GM18520 (cell line): Measurements from ENCODE around the gene MEMO1.
"Not testable (repeated sequence)": the region's sequence is repeated elsewhere in the genome, so short reads cannot be mapped to it uniquely, and the experiment has no call there.

Experiments
- ATAC-seq: cut with Tn5 transposase; IDR thresholded peaks from one replicate; pipeline ENCODE4 v1.9.1; 2021; ENCODE audit not compliant: unreplicated experiment

Gene MEMO1

GRCh38 chr2:32010670-32011484 lies at the start of gene MEMO1:
Gene MEMO1 (minus strand): TSS chr2:32011008. CDS start chr2:32010247, 761 bp downstream.
- peak; percentile 58 for ATAC-seq

GRCh38 chr2:32060266-32060665 lies 49.5 kb upstream of the MEMO1 start:
- no peak for ATAC-seq

GRCh38 chr2:32058130-32058529 lies 47.3 kb upstream of the MEMO1 start:
- ATAC-seq, result no peak

- not testable (repeated sequence) for ATAC-seq
Observed at GRCh38 chr2:32054583-32054982, 43.8 kb upstream of the MEMO1 start.

- ATAC-seq, result no peak
Observed at GRCh38 chr2:32051836-32052439, 41.1 kb upstream of the MEMO1 start.

- no peak for ATAC-seq
Observed at GRCh38 chr2:32043561-32043960, 32.8 kb upstream of the MEMO1 start.

GRCh38 chr2:32039447-32040219 lies 28.8 kb upstream of the MEMO1 start, which contains the start of gene DPY30:
Gene DPY30 (minus strand): TSS chr2:32039805. CDS start chr2:32039456, 349 bp downstream.
- peak; percentile 84 for ATAC-seq

- ATAC-seq, result not testable (repeated sequence)
Observed at GRCh38 chr2:32034198-32034887, 23.5 kb upstream of the MEMO1 start.

- ATAC-seq, result not testable (repeated sequence)
Observed at GRCh38 chr2:32018789-32019482, 8.1 kb upstream of the MEMO1 start.

- ATAC-seq, result no peak
Observed at GRCh38 chr2:32012872-32013271, 2.1 kb upstream of the MEMO1 start.

- ATAC-seq, result no peak
Observed at GRCh38 chr2:32011485-32011960, 715 bp upstream of the MEMO1 start.

- ATAC-seq, result peak; percentile 20
Observed at GRCh38 chr2:32010280-32010669, 533 bp downstream of the MEMO1 start.

GRCh38 chr2:32009516-32010256 lies 1.1 kb downstream of the MEMO1 start:
- ATAC-seq, result peak; percentile 20

GRCh38 chr2:32008805-32009515 lies 1.8 kb downstream of the MEMO1 start:
- no peak for ATAC-seq

GRCh38 chr2:32007121-32007391 lies 3.8 kb downstream of the MEMO1 start:
- no peak for ATAC-seq

GRCh38 chr2:32005371-32005976 lies 5.3 kb downstream of the MEMO1 start:
- ATAC-seq, result no peak

GRCh38 chr2:32003791-32004190 lies 7.0 kb downstream of the MEMO1 start:
- no peak for ATAC-seq

- no peak for ATAC-seq
Observed at GRCh38 chr2:32002406-32002805, 8.4 kb downstream of the MEMO1 start.

GRCh38 chr2:31999438-31999837 lies 11.4 kb downstream of the MEMO1 start:
- no peak for ATAC-seq
